Tongue (tissue), 2 donors: ENCODE data around the gene ZNF136. TPM values are rescaled to one million over a fixed set of nuclear protein-coding genes. Genes with fewer than 3 reads are reported as not detected.

Experiments used
- DNase-seq: peaks from one replicate; pipeline ENCODE4 v3.0.0-alpha.2; 2015
- total RNA-seq: library from RNA; depleted of rRNA; stranded (reverse); fragments of >200 nt; gene quantifications from one replicate; pipeline ENCODE4 v1.2.3, GENCODE V29; 2014

ZNF136 gene
- total RNA-seq, result 18.1 TPM

- DNase-seq, result peak; percentile 98
Measured at GRCh38 chr19:12162882-12163806, at the start of gene ZNF136. Gene ZNF136, plus strand, starts transcription at chr19:12163096. Its CDS starts 108 bp downstream, at chr19:12163204.

- no peak for DNase-seq
Measured at GRCh38 chr19:12113121-12113520, 49.8 kb upstream of the ZNF136 start.

DNA sequence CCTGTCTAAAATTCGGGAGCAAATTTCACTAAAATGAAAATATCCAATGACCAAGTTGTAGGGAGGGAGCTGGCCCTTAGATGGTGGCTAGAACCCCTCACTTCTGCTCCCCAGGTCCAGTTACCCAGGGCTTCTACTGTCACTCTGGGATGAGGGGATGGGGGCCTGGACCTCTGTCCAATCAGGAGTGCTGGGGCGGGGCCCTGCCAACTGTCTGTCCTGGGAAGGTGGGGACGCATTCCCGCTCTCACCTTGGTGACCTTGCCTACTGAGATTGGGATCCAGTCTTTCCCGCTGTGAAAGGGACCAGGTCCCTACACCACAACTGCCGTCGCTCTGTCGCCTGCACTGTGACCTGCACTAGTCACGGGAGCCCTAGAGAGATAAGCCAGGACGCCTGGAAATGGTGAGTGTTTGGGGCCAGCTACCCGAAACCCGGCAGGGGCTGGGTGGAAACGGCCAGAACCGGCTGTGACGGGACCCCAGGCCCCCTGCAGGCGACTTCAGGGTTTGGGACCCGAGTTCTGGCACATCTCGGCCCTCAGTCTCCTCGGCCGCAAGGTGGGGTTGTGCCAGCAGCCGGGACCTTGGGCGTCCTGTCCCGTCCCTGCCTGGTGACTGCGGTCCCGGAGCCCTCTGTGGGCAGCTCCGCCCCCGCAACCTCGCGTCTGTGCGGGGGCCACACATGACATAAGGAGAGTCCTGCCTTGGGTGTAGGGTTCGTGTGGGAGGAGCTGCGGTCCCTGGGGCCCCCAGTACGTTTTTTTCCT is 45.5 kb upstream of the ZNF136 start:
- no peak for DNase-seq

DNA sequence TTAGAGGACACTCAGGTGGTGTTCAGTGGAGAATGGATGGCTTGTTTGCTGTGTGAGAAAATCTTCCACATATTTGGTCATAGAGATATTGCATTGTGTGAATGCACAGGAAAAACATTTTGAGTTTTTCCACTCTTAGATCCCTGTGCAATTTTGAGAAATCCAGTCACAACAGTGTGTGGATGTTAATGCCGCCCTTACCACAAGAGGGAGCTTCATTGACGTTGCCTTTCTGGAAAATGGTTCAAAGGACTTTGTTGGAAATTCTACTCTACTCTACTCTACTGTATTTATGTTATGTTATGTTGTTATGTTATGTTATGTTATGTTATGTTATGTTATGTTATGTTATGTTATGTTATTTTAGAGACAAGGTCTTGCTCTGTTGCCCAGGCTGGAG is 36.2 kb upstream of the ZNF136 start:
- no peak for DNase-seq

DNA sequence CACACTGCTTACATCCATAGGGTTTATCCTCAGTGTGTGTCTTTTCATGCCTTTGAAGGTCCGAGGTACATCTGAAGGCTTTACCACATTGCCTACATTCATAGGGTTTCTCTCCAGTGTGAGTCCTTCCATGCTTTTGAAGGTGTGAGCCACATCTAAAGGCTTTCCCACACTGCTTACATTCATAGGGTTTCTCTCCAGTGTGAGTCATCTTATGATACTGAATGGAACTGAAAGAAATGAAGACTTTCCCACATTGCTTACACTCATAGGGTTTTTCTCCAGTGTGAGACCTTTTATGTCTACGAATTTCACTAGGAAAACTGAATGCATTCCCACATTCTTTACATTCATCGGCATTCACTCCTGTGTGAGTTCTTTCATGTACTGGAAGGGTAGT is 29.8 kb upstream of the ZNF136 start:
- no peak for DNase-seq

- DNase-seq, result no peak
Measured at GRCh38 chr19:12137221-12137940, 25.5 kb upstream of the ZNF136 start.

- DNase-seq, result no peak
Measured at GRCh38 chr19:12139269-12139668, 23.6 kb upstream of the ZNF136 start.

DNA sequence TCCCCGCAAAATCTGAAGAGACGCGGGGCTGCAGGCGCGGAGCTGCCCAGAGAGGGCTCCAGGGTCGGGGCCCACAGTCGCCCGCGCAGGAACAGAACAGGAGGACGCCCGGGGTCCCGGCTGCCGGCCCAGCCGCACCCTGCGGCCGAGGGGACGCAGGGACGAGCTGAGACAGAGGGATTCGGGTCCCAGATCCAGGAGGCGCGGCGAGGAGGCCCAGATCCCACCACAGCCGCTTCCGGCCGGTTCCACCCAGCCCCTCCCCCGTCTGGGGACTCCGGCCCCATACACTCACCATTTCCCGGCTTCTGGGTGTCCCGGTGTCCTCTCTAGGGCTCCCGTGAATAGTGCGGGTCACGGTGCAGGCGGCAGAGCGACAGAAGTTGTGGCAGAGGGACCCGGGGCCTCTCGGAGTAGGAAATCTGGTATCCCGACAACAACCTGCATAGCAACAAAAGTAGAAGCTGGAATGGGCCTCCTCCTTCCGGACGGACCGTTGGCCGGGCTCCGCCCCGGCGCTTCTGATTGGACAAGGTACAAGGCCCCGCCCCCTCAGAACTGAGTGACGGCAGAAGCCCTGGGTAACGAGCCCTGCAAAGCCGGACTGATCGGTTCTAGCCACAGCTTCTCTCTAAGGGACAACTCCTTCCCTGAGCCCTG is 22.9 kb upstream of the ZNF136 start, which contains the start of gene ZNF20:
ZNF20 (minus strand) TSS at position 466 of the 660 bp plus-strand sequence; CDS start at position 298, 168 bp downstream.
- peak; percentile 98 for DNase-seq

DNA sequence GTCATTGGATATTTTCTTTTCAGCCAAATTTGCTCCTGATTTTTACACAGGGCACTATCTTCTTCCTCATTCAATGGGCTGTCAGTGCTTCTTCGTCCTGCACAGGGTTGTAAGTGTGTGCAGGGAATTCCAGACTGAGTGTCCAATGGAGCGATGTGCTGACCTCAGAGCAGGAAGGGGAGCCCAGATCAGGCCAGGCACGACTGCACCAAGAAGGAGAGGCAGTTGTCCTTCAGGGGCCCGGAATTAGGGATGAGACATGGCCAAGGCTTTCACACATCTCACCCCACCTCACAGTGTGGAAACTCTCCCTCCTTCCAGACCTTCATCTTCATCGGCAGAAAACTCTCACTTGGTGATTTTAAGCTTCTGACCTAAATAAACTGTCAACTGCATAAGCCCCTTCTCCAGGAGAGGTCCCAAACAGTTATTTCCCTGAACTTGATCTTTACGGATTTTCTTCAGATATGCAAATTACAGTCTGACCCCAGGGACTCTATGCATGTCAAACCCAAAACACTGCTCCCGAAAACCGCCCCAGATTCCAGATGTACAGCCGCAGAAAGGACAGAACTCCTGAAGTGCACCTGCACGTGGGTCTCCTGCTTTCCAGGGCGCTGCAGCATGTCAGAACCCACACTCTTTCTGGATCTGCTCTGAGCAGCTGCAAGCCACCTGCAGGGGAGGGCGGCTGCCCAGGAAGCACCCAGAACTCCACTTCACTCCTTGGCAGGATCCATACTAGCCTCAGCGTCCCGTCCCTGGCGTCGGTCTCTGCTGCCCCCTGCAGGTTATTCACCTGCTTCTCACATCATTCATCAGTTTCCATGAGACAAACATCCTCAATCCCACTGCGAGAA is 22.1 kb upstream of the ZNF136 start:
- peak; percentile 96 for DNase-seq

- no peak for DNase-seq
Measured at GRCh38 chr19:12141405-12141736, 21.5 kb upstream of the ZNF136 start.

DNA sequence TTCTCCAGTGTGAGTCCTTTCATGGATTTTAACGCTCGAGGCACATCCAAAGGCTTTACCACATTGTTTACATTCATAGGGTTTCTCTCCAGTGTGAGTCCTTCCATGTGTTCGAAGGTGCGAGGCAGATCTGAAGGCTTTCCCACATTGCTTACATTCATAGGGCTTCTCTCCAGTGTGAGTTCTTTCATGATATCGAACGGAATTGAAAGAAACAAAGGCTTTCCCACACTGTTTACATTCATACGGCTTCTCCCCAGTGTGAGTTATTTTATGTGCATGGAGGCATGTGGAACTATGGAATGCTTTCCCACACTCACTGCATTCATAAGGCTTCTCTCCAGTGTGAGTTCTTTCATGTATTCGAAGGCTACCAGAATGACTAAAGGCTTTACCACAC is 17.5 kb upstream of the ZNF136 start:
- DNase-seq, result no peak

DNA sequence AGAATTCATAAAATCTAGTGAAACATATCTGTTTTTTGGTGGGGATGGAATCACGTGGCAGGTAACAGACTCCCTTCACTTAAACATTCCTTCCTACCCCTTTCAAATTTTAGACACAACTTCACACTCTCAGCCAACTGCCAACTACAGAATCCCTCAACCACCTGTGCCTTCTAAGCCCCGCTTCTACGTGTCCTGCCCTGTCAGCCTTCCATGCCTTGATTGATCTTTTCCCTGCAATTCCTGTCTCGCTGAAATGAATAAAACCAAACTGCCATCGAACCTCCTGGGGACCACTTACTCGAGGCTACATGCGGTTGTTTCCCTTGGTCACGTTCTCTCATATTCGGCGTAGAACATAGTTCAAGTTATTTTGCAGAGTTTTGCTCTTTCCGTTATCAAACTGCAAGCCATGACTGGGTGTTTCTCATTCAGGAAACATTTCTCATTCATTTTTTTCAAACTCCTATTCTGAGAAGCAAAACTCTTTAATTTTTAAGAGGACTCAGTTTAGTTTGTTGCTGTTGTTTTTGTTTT is 7.5 kb upstream of the ZNF136 start:
- DNase-seq, result no peak

GRCh38 chr19:12156223-12157058 is 6.5 kb upstream of the ZNF136 start, which contains the start of gene ZNF625:
Gene ZNF625, minus strand, starts transcription at chr19:12156734. Its CDS starts 176 bp downstream, at chr19:12156558.
- peak; percentile 95 for DNase-seq

DNA sequence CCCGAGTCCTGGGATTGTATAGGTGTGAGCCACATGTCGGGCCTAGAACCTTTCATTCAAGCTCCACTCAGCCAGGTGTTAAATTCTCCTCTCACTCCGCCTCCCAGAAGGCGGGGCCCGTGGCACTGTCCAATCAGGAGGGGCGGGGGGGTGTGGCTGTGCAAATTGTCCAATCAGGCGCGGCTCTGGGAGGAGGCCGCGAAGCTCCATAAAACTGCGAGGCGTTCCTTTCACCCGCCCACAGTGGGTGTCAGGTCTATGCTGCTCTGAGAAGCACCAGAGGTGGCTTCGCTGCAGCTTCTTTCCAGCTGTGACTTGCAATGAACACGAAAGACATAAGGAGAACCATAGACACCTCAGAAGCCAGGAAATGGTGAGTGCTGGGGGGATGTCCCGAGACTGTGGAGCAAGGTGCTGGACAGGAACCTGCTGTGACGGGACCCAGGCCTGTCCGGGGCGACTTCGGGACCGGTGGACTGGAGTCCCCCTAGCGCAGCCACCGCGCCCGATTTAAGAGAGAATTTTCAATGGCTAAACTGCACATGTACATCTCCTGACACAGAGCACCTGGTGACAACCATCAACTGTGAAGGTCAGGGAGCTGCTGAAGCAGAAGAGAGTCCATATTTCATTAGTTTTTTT is 3.0 kb upstream of the ZNF136 start:
- no peak for DNase-seq

- DNase-seq, result no peak
Measured at GRCh38 chr19:12162513-12162881, 399 bp upstream of the ZNF136 start.

GRCh38 chr19:12163826-12164225 is 930 bp downstream of the ZNF136 start:
- DNase-seq, result no peak

DNA sequence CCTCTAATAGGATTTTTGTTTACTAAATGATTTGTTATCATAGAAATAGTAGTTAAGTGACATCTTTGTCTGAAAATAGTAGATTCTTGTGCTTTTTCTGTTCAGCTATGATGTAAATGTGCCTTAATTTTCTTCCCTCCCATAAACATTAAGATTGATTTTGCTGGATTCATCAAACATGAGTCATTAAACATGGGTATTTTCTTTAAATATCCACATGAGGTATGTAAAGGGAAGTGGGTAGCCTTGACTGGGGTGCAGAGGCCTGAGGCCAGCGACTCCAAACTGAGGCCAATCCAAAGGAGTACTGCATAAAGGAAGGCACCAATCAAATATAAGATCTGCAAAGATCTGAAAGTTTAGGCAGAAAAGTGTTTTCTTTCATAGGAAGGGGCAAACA is 3.7 kb downstream of the ZNF136 start:
- no peak for DNase-seq

- no peak for DNase-seq
Measured at GRCh38 chr19:12180377-12180776, 17.5 kb downstream of the ZNF136 start.

DNA sequence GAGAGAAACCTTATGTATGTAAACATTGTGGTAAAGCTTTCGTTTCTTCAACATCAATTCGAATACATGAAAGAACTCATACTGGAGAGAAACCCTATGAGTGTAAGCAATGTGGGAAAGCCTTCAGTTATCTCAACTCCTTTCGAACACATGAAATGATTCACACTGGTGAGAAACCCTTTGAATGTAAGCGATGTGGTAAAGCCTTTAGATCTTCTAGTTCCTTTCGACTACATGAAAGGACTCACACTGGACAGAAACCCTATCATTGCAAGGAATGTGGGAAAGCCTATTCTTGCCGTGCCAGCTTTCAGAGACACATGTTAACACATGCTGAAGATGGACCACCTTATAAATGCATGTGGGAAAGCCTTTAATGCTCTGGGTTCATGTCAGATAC is 24.7 kb downstream of the ZNF136 start:
- no peak for DNase-seq
